Activated CD8-positive, alpha-beta memory T cell treated with anti-CD3 and anti-CD28 coated beads for 36 hours (primary cell): ENCODE data around the gene CA10. TPM values are rescaled to one million over a fixed set of nuclear protein-coding genes. Genes with fewer than 3 reads are reported as not detected.

ENCODE experiments used
- CTCF ChIA-PET: fragments of 350-600 bp; sonication (Branson Sonifier 250); formaldehyde crosslinking; loops from one replicate; lab custom pipeline; 2021; ENCODE audit warnings: antibody characterized with exemption; lab: Charles Lee
- POLR2A ChIA-PET: fragments of 350-600 bp; sonication (Branson Sonifier 250); formaldehyde crosslinking; loops from one replicate; lab custom pipeline; 2021; ENCODE audit warnings: antibody characterized with exemption; lab: Charles Lee
- total RNA-seq, 2 experiments: library from RNA; stranded (reverse); gene quantifications; one replicate each; pipeline ENCODE4 v1.2.3, GENCODE V29; 2021

Gene CA10
- total RNA-seq, 2 experiments from 2014 or later, result not detected

DNA sequence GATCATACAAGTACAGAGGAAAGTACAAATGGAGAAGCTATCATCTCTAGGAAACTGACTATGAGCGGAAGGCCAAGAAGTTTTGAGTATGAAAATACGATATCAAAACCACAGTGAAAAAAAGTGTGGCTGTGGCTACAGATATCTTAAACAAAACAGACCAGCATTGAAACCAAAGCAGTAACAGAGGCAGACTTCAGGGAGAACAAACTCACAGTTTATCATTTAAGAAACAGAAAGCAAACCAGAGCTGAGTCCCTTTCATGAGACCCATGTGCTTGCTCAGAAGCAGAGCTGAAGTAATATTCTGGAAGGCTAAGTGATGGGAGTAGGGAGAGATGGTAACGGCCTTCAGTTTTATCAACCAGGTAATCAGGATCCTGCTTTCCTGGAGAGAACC is 317.8 kb downstream of the CA10 start:
- ChIA-PET CTCF (interaction anchor here (1.0 kb wide), 1 partner anchor 9 kb away, joined by 3 read pairs; no protein-coding TSS in a partner anchor), POLR2A (no interaction called here)

DNA sequence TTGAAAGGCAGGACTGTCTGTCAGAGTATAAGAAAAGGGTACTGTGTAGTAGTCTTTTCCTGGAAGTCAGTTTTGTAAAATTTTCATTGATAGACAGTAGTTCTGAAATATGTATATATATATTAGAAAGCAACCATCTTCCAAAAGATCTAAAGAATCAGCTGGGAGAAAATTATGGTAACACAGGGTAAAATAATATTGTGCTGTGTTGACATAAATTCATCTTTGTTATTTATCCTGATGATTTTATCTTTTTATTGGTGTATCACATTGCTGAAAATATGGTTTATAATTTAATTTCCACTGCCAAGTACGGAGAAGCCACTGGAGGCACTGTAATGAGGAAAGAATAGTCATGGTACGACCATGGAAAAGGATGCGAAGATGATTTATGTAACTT is 324.9 kb downstream of the CA10 start:
- ChIA-PET CTCF (no interaction called here), POLR2A (no interaction called here)

DNA sequence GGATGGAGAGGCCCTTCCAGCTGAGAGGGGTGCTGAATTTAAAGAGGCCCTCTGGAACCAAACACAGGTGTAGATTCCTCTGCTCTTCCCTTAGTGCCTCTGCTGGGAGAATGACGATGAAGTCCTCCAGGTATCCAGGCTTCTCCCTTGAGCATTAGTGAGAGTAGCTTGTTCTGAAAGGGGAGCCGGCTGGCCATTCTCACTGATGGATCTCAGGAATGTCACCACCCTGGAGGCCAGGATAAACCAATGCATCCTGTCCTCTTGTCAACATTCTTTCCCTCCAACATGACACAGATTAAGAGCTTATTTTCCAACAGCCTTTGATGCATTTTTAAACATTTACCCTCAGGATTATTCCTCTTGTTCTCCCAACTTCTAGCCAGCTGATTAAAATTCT is 325.5 kb downstream of the CA10 start:
- ChIA-PET POLR2A (no interaction called here), CTCF (no interaction called here)

DNA sequence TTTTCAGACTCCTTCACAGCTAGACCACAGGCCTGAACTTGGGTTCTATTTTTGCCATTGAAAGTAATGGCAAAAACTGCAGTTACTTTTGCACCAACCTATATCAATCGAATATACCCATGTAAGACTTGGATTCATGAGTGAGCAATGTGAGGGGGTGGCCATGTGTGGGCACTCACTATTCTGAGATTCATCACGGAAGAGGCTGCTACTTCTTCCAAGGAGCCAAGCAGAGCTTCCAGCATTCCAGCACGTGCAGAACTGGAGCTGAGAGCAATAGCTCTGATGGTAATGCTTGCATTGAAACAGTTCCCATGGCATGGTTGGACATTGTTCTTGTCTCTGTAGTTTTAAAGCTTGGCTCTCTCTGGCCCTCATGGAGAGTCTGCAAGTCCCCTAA is 327.6 kb downstream of the CA10 start:
- CTCF ChIA-PET, result no interaction called here

DNA sequence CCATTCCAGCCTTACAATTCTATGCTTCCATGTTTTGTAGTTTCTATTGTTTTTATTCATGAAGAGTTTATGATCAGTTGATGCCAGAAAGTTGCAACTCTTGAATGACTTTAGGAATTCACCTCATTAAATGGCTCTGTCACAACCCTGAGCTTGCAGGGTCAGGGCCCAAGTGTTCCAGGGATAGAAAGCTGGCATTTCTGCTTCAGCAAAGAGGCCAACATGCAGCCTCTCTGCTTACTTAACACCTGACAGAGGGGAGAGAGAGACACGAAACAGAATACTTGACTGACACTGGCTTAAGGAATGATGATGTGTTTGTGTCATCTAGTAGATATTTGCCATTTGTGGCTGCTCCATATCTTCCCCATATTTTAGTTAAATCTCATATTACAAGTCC is 328.1 kb downstream of the CA10 start:
- POLR2A ChIA-PET, result no interaction called here

More for the DNA sequence above, 327.6 kb downstream of the CA10 start:
- POLR2A ChIA-PET, result no interaction called here

DNA sequence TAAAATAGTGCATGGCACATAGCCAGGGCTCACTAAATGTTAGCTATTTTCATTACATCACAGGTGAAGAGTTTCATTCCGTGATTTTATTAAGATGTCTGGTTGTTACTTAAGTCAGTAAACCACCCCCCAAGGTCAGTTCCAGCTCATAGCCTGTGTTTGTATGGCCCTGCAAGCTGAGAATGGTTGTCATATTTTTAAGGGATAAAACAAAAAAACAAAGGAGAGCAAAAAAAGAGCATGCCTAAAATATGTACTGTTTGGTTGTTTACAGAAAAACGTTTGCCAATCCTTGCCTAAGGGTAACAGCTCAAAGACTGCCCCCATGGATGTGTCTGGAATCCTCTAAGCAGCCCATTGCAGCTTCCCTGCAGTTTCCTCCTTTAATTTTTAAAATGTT is 329.6 kb downstream of the CA10 start:
- POLR2A ChIA-PET, result no interaction called here
- CTCF ChIA-PET, result interaction anchor here (0.8 kb wide), 1 partner anchor 10 kb away, joined by 4 read pairs; no protein-coding TSS in a partner anchor

More for the DNA sequence above, 328.1 kb downstream of the CA10 start:
- CTCF ChIA-PET, result no interaction called here

DNA sequence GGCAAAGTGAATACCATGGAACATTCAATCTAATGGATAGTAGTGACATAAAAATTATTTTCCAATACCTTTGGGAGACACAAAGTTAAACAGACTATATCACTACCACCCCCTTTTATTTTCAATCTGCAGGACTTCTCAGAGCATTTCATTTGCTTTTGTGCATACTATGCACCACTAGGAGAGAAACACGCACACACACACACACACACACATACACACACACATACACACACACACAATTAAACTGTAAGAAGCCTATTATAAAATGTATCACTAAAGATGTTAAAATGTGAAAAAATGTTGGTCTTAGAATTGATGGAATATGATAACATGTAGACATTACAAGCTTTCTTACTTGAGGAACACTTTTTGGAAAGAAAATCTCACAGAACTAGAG is 331.4 kb downstream of the CA10 start:
- ChIA-PET CTCF (no interaction called here), POLR2A (no interaction called here)

DNA sequence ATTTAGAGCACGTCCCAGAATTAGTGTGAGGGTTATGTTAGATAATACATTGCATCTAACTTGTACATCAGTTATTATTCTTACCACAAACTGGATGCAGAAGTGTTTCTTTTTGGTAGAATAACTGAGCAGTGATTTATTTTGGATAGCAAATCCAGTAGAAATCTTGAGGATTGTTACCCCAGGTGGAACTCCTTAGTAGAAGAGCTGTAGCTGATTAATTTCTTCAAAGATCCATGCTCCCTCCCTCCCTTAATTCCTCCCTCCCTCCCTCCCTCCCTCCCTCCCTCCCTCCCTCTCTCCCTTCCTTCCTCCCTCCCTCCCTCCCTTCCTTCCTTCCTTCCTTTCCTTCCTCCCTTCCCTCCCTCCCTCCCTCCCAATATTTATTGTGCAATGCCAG is 337.7 kb downstream of the CA10 start:
- POLR2A ChIA-PET, result no interaction called here
- CTCF ChIA-PET, result no interaction called here

DNA sequence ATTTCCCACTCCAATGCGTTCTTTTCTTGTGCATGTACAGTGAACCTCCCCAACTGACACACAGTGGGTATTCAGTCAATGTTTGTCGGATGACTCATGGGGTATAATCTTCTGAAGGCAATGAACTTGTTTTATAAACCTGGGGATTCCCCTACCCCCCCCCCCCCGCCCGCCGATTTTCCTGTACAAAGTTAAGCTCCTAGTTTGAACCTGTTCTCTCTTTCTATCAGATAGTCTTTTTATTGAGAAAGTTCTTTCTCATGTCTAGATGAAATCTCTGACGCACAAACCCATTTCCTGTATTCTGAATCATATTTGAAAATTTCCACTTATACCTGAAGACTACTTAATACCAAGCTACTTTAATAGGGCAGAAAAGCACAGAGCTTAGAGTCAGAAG is 338.3 kb downstream of the CA10 start:
- ChIA-PET CTCF (no interaction called here), POLR2A (no interaction called here)

DNA sequence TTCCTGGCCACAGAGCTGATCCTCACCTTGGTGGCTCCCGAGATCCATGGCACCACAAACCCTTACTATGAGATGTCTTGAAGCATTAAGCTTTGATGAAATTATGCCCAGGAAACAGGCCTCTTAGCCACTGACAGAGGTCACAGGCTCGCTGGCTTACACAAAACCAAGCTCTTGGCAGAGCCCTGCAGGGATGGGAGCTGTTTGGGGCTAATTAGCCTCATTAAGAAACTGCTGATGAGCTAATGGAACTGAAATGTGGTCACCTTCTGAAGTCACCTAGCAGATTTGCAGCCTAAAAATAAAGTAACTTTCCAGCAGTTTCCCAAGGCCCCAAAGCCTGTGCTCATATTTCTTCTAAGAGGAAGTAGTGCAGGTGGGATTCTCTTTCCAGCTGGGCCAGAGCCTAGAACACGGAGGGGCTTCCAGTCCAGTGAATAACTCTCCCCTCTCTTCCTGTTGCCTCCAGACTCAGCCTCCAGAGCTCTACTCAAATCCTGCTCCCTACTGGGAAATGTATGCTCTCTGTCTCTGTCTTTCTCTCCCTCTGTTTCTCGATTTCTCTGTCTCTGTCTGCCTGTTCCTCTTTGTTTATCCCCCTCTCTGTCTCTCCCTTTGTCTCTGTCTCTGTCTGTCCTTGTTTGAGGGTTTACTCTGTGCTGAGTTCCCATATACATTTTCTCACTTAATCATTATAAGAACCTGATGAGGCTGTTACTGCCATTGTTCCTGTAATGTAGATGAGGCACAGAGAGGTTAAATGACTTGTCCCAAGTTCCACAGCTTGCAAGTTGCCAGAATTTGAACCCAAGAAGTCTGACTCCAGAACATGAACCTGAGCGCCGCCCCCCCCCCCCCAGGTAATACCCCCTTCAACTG is 338.9 kb downstream of the CA10 start:
- CTCF ChIA-PET, result no interaction called here
- POLR2A ChIA-PET, result no interaction called here

DNA sequence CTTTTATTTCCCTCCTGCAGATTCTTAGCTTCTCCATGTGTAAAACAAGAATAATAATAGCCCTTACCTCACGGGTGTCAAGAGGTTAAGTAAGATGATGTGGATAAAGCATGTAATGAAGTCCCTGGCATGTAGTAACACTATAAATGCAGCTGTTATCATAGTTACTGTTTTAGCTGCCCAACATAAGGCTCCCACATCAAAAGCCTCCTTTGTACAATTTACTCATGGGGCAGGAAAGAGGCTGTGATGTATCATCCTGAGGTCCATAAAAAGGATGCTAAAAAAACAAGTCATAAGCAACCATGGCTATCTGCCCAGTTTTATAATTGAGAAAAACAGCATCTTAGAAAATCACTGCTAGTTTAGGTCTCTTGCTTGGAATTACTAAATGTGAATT is 339.7 kb downstream of the CA10 start:
- CTCF ChIA-PET, result no interaction called here

DNA sequence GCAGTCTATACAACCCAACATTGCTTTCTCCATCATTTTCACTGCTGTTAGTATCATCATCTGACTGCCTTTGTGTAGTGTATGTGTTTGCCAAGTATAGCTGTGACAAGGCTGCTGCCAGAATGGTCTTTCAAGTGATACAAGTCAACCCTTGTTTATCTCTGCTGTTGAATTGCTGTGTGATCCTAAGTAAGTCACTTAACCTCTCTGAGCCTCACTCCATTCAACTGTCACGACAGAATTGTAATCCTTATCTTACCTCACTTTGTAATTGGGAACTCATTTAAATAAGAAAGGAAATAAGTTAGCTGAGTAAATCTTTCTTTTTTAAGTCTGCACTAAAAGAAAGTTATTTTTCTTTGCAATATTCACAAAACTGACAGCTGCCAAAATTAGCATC is 340.6 kb downstream of the CA10 start:
- ChIA-PET POLR2A (no interaction called here), CTCF (no interaction called here)

More for the DNA sequence above, 339.7 kb downstream of the CA10 start:
- POLR2A ChIA-PET, result no interaction called here

DNA sequence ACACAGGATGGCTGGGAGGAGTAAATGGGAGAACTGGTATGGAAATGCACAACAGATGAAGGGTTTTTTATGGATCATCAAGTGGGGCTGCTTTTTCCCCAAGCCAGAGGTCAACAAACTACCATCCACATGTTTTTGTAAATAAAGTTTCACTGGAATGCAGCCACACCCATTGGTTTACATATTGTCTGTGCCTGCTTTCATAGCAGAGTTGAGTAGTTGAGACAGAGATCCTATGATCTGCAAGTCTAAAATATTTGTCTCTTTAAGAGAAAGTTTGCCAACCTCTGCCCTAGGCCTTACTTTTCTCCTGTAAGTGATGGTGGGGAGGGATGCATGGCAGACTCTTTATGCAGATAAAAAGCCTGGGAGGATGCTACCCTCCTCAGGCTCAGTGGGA is 341.4 kb downstream of the CA10 start:
- CTCF ChIA-PET, result no interaction called here

DNA sequence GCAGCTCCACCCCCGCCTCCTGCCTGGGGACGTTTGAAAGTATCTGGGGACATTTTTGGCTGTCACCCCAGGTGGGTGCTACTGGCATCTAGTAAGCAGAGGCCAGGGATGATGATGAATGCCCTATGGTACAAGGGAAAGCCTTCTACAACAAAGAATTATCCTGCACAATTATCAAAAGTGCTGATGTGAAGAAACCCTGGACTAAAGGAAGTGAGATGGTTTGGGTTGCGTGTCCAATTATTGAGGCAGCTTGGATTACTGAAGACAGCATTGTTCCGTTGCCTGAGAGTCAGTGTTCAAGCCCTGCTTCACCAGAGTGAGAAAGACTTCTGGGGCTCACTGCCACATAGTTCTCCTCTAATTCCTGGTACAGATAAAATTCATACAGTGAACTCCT is 343.4 kb downstream of the CA10 start:
- POLR2A ChIA-PET, result no interaction called here
- CTCF ChIA-PET, result no interaction called here

More for the DNA sequence above, 341.4 kb downstream of the CA10 start:
- POLR2A ChIA-PET, result no interaction called here

DNA sequence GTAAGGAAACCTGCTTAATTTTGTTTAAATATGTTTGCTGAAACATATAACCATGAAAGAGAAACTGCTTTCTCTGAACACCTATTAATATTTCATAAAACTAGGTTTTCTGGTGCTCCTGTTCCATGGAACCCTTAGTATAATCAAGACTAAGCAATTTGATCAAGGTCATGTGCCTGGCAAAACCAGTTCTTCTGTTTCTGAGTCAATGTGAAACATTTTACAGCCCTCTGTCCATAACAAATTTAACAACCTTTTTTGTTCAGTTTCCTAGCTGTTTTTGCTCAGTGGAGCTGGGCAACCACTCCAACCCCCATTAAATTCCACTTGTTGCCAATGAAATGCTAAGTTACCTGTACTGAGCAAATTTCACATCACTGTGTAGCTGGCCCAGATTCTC is 344.0 kb downstream of the CA10 start:
- CTCF ChIA-PET, result no interaction called here
- POLR2A ChIA-PET, result no interaction called here

DNA sequence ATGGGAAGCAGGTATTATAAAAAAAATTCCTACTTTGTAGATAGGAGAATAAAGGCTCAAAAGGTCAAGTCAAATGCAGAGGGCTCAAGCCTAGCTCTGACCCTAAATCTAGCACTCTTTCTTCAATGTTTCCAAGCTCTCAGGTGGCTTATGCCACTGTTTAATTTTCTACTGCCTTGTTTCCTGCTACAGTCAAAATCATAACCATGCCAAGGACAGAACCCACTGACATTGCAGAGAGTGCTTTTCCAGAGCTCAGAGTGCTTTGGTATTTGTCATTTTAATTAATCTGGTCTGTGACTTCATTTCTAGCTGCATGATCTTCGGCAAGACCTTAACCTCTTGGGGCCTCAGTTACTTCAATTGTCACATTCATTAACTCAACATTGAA is 344.7 kb downstream of the CA10 start:
- CTCF ChIA-PET, result no interaction called here
- POLR2A ChIA-PET, result no interaction called here

DNA sequence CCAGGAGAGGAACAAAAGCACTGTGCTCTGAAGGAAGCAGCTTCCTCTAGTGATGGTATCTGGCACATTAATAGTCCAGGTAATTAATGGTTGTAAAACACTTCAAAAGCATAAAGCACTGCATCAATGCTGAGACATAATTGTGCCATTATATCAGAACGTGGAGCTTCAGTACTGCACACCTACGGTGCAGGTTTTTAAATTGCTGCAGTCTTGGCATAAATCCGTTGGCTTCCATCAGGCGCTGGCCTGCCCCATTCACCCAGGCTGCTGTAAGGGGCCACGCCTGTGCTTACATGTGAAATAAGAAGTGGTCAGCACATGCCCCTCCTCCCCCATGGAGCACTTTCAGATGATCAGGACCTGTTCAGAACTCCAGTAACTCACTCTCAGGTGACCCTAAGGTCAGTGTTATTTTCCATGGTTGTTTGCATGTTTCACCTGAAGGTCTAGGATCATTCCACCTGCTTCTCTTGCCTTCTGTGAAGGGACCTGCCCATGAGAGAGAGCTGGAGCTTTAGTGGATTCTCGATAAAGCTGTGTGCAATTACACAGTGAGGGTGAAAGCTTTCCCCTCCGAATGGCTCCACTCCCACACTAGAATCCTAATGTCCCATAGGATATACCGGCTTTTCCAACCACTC is 345.3 kb downstream of the CA10 start:
- POLR2A ChIA-PET, result no interaction called here
- CTCF ChIA-PET, result no interaction called here

DNA sequence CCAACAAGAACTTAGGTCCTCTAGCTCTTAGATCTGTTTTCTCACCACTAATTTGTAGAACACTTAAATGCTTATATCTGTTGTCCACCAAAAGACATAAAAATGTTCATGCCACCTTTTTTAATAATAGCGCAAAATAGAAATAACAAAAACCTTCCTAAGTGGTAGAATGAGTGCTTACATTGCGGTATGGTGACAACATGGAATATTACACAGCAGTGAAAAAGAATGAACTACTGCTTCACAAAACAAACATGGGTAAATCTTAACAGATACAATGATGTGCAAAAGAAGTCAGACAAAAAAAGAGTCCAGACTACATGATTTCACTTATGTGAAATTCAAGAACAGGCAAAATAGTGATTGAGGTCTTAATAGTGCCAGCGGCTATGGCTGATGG is 351.1 kb downstream of the CA10 start:
- CTCF ChIA-PET, result no interaction called here
- POLR2A ChIA-PET, result no interaction called here

DNA sequence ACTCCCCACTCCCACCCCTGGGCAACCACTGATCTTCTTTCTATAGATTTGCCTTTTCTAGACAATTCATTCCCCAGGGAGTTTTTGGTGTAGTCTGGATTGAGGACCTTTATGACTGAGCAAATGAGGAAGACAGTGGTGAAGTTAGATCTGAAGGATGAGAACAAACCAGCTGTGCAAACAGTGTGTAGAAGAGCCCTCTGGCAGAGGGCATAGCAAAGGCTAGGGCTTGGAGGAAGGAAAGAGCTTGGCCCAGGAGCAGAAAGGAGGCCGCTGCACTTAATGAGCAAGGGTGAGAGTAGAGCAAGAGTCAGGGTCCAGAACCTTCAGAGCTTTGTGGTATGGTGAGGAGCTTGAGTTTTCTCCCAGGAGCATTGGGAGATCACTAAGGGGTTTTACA is 352.7 kb downstream of the CA10 start:
- CTCF ChIA-PET, result no interaction called here

DNA sequence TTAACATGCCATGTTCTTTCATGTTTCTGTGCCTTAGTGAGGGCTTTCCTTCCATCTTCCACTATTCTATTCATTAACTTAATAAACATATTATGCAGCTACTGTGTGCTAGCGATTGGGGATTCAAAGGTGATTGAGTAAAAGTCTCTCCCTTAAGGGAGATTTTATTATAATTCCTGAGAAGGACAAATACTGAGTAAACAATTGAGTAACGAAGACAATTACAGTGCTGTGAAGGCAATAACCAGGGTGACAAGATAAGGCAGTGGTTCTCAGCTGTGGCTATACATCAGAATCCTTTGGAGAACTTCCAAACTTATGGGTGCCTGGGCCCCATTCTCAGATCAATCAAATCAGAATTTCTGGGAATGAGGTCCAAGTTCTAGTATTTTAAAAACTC is 353.3 kb downstream of the CA10 start:
- ChIA-PET POLR2A (no interaction called here), CTCF (no interaction called here)

More for the DNA sequence above, 352.7 kb downstream of the CA10 start:
- POLR2A ChIA-PET, result no interaction called here

DNA sequence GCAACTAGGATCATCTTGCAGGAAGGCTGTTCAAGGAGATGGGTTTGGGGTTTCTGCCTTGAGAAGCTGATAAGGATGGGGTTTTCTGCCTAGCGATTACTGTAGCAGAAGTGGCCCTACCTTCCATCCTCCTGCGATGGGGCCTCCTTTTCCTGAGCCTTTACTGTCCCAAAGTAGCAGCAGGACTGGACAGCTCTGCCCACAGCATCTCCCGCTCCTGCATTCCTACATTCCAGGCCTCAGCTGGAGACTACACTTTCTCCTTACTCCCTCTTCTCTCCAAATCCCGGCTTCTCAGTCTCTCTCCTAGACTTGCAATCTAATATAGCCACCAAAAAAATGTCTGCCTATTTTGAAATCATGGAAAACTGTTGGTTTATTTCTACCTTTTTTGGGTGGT is 355.4 kb downstream of the CA10 start:
- CTCF ChIA-PET, result no interaction called here
- POLR2A ChIA-PET, result no interaction called here
